ENCODE measurements around the gene ANKDD1A. TPM values are rescaled to one million over a fixed set of nuclear protein-coding genes. Genes with fewer than 3 reads are reported as not detected.

Gene ANKDD1A
- total RNA-seq, 1 experiment from 2014 or later = 6.8 TPM

GRCh38 chr15:64862408-64862807 is 49.3 kb upstream of the ANKDD1A start:
- ATAC-seq (no peak), DNase-seq (ENCODE audit: low read depth, low spot score) (no peak)
- no peak overlapping the region for H3K27ac ChIP-seq (ENCODE audit: low read length)
- H3K9me3 ChIP-seq (ENCODE audit: control insufficient read depth, insufficient read depth, low read depth, low read length) = no peaks in the 10 kb centered on the region
- in situ Hi-C loops (cut with HindIII; ENCODE audit: low pct_unique_long_range_greater_than_20kb, low sequenced_read_pairs) = no loop called here
- no TSS peak for BruUV-seq (replicated peaks)
- ChIA-PET POLR2A (no interaction called here), CTCF (no interaction called here)
- no peaks in the 10 kb centered on the region for H3K36me3 ChIP-seq (ENCODE audit: control insufficient read depth, insufficient read depth, low read length)
- no peaks in the 10 kb centered on the region; the same call in 1 of the 2 replicates for H3K4me1 ChIP-seq (ENCODE audit: control insufficient read depth, insufficient read depth, low read length)
- no peaks in the 10 kb centered on the region for H3K27me3 ChIP-seq (ENCODE audit: control insufficient read depth, insufficient read depth, low read length)
- TF ChIP-seq POLR2AphosphoS5 (IDR thresholded peaks at IDR 0.05; ENCODE audit: low read depth, low read length) (no peak), SIN3A (IDR thresholded peaks at IDR 0.05; ENCODE audit: borderline replicate concordance, insufficient read depth, low read depth, low read length) (no peak)
- intact Hi-C loops (cut with micrococcal nuclease; ENCODE audit: unreplicated experiment) = no loop called here
- no peak overlapping the region for H3K4me3 ChIP-seq (ENCODE audit: low read depth in 2 of 2, low read length in 2 of 2)

- no peak overlapping the region for H3K27ac ChIP-seq (ENCODE audit: low read length)
- H3K27me3 ChIP-seq (ENCODE audit: control insufficient read depth, insufficient read depth, low read length) = no peaks in the 10 kb centered on the region
- no peaks in the 10 kb centered on the region; the same call in 1 of the 2 replicates for H3K4me1 ChIP-seq (ENCODE audit: control insufficient read depth, insufficient read depth, low read length)
- TF ChIP-seq CTCF (IDR thresholded peaks at IDR 0.05) = no peak
- TF ChIP-seq REST (IDR thresholded peaks at IDR 0.05; ENCODE audit: insufficient read depth in 1 of 2, low read depth in 2 of 2, low read length in 1 of 2) = no peak
- no peak for TF ChIP-seq SIN3A (IDR thresholded peaks at IDR 0.05; ENCODE audit: borderline replicate concordance, insufficient read depth, low read depth, low read length)
- TF ChIP-seq TCF7L2 (IDR thresholded peaks at IDR 0.05; ENCODE audit: low read depth, low read length) = no peak
- TF ChIP-seq POLR2AphosphoS5 (IDR thresholded peaks at IDR 0.05; ENCODE audit: low read depth, low read length) = no peak
- no peaks in the 10 kb centered on the region for H3K36me3 ChIP-seq (ENCODE audit: control insufficient read depth, insufficient read depth, low read length)
- DNase-seq (ENCODE audit: low read depth, low spot score) (no peak), ATAC-seq (no peak)
- BruUV-seq (replicated peaks) = no TSS peak
- POLR2A ChIA-PET = no interaction called here
- CTCF ChIA-PET = no interaction called here
- no peak overlapping the region for H3K4me3 ChIP-seq (ENCODE audit: low read depth in 2 of 2, low read length in 2 of 2)
- intact Hi-C loops (cut with micrococcal nuclease; ENCODE audit: unreplicated experiment) (no loop called here), in situ Hi-C loops (cut with HindIII; ENCODE audit: low pct_unique_long_range_greater_than_20kb, low sequenced_read_pairs) (no loop called here)
- H3K9me3 ChIP-seq (ENCODE audit: control insufficient read depth, insufficient read depth, low read depth, low read length) = no peaks in the 10 kb centered on the region
Measured at GRCh38 chr15:64864068-64864467, 47.6 kb upstream of the ANKDD1A start.

- no peaks in the 10 kb centered on the region for H3K36me3 ChIP-seq (ENCODE audit: control insufficient read depth, insufficient read depth, low read length)
- intact Hi-C loops (cut with micrococcal nuclease; ENCODE audit: unreplicated experiment) = no loop called here
- no peak for DNase-seq (ENCODE audit: low read depth, low spot score)
- no peak overlapping the region for H3K27ac ChIP-seq (ENCODE audit: low read length)
- no TSS peak for BruUV-seq (replicated peaks)
- no peaks in the 10 kb centered on the region; the same call in 1 of the 2 replicates for H3K4me1 ChIP-seq (ENCODE audit: control insufficient read depth, insufficient read depth, low read length)
- in situ Hi-C loops (cut with HindIII; ENCODE audit: low pct_unique_long_range_greater_than_20kb, low sequenced_read_pairs) = no loop called here
- TF ChIP-seq SIN3A (IDR thresholded peaks at IDR 0.05; ENCODE audit: borderline replicate concordance, insufficient read depth, low read depth, low read length) = no peak
- TF ChIP-seq POLR2AphosphoS5 (IDR thresholded peaks at IDR 0.05; ENCODE audit: low read depth, low read length) = no peak
- no peak for TF ChIP-seq CTCF (IDR thresholded peaks at IDR 0.05)
- TF ChIP-seq REST (IDR thresholded peaks at IDR 0.05; ENCODE audit: insufficient read depth in 1 of 2, low read depth in 2 of 2, low read length in 1 of 2) = no peak
- no peak for TF ChIP-seq TCF7L2 (IDR thresholded peaks at IDR 0.05; ENCODE audit: low read depth, low read length)
- ChIA-PET POLR2A (interaction anchor here (0.6 kb wide), 1 partner anchor 9 kb away, joined by 5 read pairs; no protein-coding TSS in a partner anchor), CTCF (interaction anchor here (0.6 kb wide), 1 partner anchor 121 kb away, joined by 3 read pairs; no protein-coding TSS in a partner anchor)
- ATAC-seq = no peak
- no peaks in the 10 kb centered on the region for H3K27me3 ChIP-seq (ENCODE audit: control insufficient read depth, insufficient read depth, low read length)
- H3K4me3 ChIP-seq (ENCODE audit: low read depth in 2 of 2, low read length in 2 of 2) = no peak overlapping the region
- H3K9me3 ChIP-seq (ENCODE audit: control insufficient read depth, insufficient read depth, low read depth, low read length) = no peaks in the 10 kb centered on the region
Measured at GRCh38 chr15:64865126-64865997, 46.3 kb upstream of the ANKDD1A start.

Measured in Panc1 (cell line).